Left cardiac atrium (tissue), 4 donors: ENCODE measurements around the gene KLHL18. TPM values are rescaled to one million over a fixed set of nuclear protein-coding genes. Genes with fewer than 3 reads are reported as not detected.
"Not testable (repeated sequence)": the region's sequence is repeated elsewhere in the genome, so short reads cannot be mapped to it uniquely, and the experiment has no call there.

Experiments
- ATAC-seq, 2 donors: fragments of 200-7000 bp; cut with Tn5 transposase; one replicate each; pipeline ENCODE4 v1.9.1; 2020; ENCODE audit warnings: mild to moderate bottlenecking in 2 of 2, moderate library complexity in 2 of 2
- DNase-seq: peaks from one replicate; pipeline ENCODE4 v3.0.0-alpha.2; 2020
- intact Hi-C, 2 donors: fragments of 100-400 bp; cut with DNase I; formaldehyde crosslinking; loops; one replicate each; pipeline versions ENCODE4 v1.14.1 to v1.15.1; 2022 to 2023
- total RNA-seq, 2 donors: library from RNA; stranded (reverse); fragmentation: NEBNext Ultra II Directional; extraction: Animal tissue kit (Norgen Biotek cat#: 25700); gene quantifications; one replicate each; pipeline ENCODE4 v1.2.1, GENCODE V29; 2021
- donor health status: DM: no; HTN: yes; CAD: no.
- donor health status: DM: no; HTN: yes; CAD: no; lungs with severe emphysema.
- donor health status: DM: yes; HTN: yes; CAD: no.
- donor health status: Dilated cardiomyopathy.

The KLHL18 gene
- total RNA-seq, 2 donors from 2014 or later, result 32.9 to 39.5 TPM

- ATAC-seq (peak; percentile 94 to 96), DNase-seq (peak; percentile 82)
- intact Hi-C loops, result no loop called here
Measured at GRCh38 chr3:47266709-47267489, 15.8 kb upstream of the KLHL18 start.

- no peak for DNase-seq
- no peak for ATAC-seq
- intact Hi-C loops, result no loop called here
Measured at GRCh38 chr3:47267490-47267824, 15.3 kb upstream of the KLHL18 start.

GRCh38 chr3:47270526-47270925 is 12.2 kb upstream of the KLHL18 start:
- DNase-seq, result no peak

GRCh38 chr3:47273564-47273963 is 9.2 kb upstream of the KLHL18 start:
- no peak for DNase-seq
- no peak for ATAC-seq
- intact Hi-C loops, result no loop called here

More at GRCh38 chr3:47270526-47270925, 12.2 kb upstream of the KLHL18 start:
- intact Hi-C loops, result no loop called here
- no peak for ATAC-seq

- ATAC-seq (no peak), DNase-seq (no peak)
- intact Hi-C loops, result no loop called here
Measured at GRCh38 chr3:47274652-47275051, 8.1 kb upstream of the KLHL18 start.

GRCh38 chr3:47276558-47276957 is 6.2 kb upstream of the KLHL18 start:
- DNase-seq (no peak), ATAC-seq (no peak)
- intact Hi-C loops, result no loop called here

GRCh38 chr3:47280519-47280918 is 2.2 kb upstream of the KLHL18 start:
- intact Hi-C loops, result loop anchor here in 1 of 2 donors (10.0 kb wide), 1 partner anchor 116 kb away; the partner anchor contains the start of gene SETD2
- no peak for ATAC-seq
- no peak for DNase-seq

- intact Hi-C loops, result loop anchor here in 1 of 2 donors (10.0 kb wide), 1 partner anchor 118 kb away; the partner anchor contains the start of gene SETD2
- DNase-seq (no peak), ATAC-seq (no peak)
Measured at GRCh38 chr3:47283193-47283537, 421 bp downstream of the KLHL18 start.

- ATAC-seq, result peak in 1 of 2 donors; percentile 1
- intact Hi-C loops, result loop anchor here in 1 of 2 donors (10.0 kb wide), 1 partner anchor 119 kb away; the partner anchor contains the start of gene SETD2
- DNase-seq, result no peak
Measured at GRCh38 chr3:47283591-47284364, 1.0 kb downstream of the KLHL18 start.

- no peak for ATAC-seq
- intact Hi-C loops, result loop anchor here in 1 of 2 donors (10.0 kb wide), 1 partner anchor 124 kb away; the partner anchor contains the start of gene SETD2
Measured at GRCh38 chr3:47288966-47289910, 6.5 kb downstream of the KLHL18 start.

GRCh38 chr3:47291158-47291753 is 8.5 kb downstream of the KLHL18 start:
- intact Hi-C loops, result no loop called here
- ATAC-seq (no peak), DNase-seq (no peak)

More at GRCh38 chr3:47288966-47289910, 6.5 kb downstream of the KLHL18 start:
- DNase-seq, result no peak

- intact Hi-C loops, result not testable (repeated sequence)
Measured at GRCh38 chr3:47291754-47292420, 9.1 kb downstream of the KLHL18 start.

GRCh38 chr3:47293822-47294221 is 11.1 kb downstream of the KLHL18 start:
- no peak for DNase-seq
- no peak for ATAC-seq
- intact Hi-C loops, result no loop called here

More at GRCh38 chr3:47291754-47292420, 9.1 kb downstream of the KLHL18 start:
- DNase-seq, ATAC-seq: not testable (repeated sequence)

GRCh38 chr3:47294392-47294791 is 11.6 kb downstream of the KLHL18 start:
- no peak for DNase-seq
- intact Hi-C loops, result no loop called here
- ATAC-seq, result no peak

GRCh38 chr3:47295322-47295721 is 12.6 kb downstream of the KLHL18 start:
- intact Hi-C loops, result no loop called here
- DNase-seq, result no peak
- no peak for ATAC-seq

GRCh38 chr3:47295976-47296375 is 13.2 kb downstream of the KLHL18 start:
- ATAC-seq (no peak), DNase-seq (no peak)
- intact Hi-C loops, result no loop called here

GRCh38 chr3:47296562-47297302 is 14.0 kb downstream of the KLHL18 start:
- intact Hi-C loops, result no loop called here
- DNase-seq (no peak), ATAC-seq (peak in 1 of 2 donors; percentile 46)
